Measurements from ENCODE around the gene ARSB.

ARSB gene

GRCh38 chr5:78985116-78985724, at the start of gene ARSB:
ARSB (minus strand) TSS chr5:78985310; CDS start chr5:78985248, 62 bp downstream.
- H3K27ac ChIP-seq (ENCODE audit: poor library complexity, severe bottlenecking), result peak within 1 kb of the TSS; percentile 85
- ATAC-seq (ENCODE audit: low read depth) (peak; percentile 40; the same call in 2 of the 3 replicates), DNase-seq (ENCODE audit: low spot score) (no peak)
- no peaks in the 10 kb centered on the region for H3K27me3 ChIP-seq (ENCODE audit: insufficient read depth, poor library complexity, severe bottlenecking)
- no peaks in the 10 kb centered on the region for H3K9me3 ChIP-seq (ENCODE audit: severe bottlenecking)
- no peaks in the 10 kb centered on the region for H3K36me3 ChIP-seq (ENCODE audit: low read depth)
- peak within 1 kb of the TSS; percentile 80 for H3K4me3 ChIP-seq (ENCODE audit: severe bottlenecking)
- peaks cover 13% of the 10 kb centered on the region for H3K4me1 ChIP-seq (ENCODE audit: insufficient read depth, poor library complexity, severe bottlenecking)
- no peak for TF ChIP-seq CTCF (IDR thresholded peaks at IDR 0.05; ENCODE audit: poor library complexity, severe bottlenecking)

DNA sequence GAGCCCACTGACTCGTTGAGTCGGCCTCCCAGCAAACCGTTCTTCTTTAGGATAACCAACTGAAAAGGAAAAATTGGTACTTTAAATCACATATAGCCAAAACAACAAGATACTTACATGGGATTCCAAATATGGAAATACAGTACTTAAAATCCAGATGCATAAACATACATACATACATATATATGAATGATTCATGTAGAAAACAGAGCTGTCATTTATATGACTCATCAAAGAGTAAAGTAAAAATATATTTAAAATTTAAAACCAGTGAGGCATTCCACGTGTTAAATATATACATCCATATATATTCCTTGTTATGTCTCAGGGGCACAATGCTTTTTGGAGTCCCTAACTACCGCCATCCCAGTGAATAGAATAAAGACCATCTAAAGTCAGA, 47.7 kb upstream of the ARSB start:
- Histone ChIP-seq H3K36me3 (ENCODE audit: low read depth) (no peaks in the 10 kb centered on the region), H3K9me3 (ENCODE audit: severe bottlenecking) (no peaks in the 10 kb centered on the region), H3K4me1 (ENCODE audit: insufficient read depth, poor library complexity, severe bottlenecking) (no peaks in the 10 kb centered on the region), H3K4me3 (ENCODE audit: severe bottlenecking) (no peak overlapping the region), H3K27ac (ENCODE audit: poor library complexity, severe bottlenecking) (no peak overlapping the region), H3K27me3 (ENCODE audit: insufficient read depth, poor library complexity, severe bottlenecking) (no peaks in the 10 kb centered on the region)
- DNase-seq (ENCODE audit: low spot score) (no peak), ATAC-seq (ENCODE audit: low read depth) (no peak)
- TF ChIP-seq CTCF (IDR thresholded peaks at IDR 0.05; ENCODE audit: poor library complexity, severe bottlenecking), result no peak

DNA sequence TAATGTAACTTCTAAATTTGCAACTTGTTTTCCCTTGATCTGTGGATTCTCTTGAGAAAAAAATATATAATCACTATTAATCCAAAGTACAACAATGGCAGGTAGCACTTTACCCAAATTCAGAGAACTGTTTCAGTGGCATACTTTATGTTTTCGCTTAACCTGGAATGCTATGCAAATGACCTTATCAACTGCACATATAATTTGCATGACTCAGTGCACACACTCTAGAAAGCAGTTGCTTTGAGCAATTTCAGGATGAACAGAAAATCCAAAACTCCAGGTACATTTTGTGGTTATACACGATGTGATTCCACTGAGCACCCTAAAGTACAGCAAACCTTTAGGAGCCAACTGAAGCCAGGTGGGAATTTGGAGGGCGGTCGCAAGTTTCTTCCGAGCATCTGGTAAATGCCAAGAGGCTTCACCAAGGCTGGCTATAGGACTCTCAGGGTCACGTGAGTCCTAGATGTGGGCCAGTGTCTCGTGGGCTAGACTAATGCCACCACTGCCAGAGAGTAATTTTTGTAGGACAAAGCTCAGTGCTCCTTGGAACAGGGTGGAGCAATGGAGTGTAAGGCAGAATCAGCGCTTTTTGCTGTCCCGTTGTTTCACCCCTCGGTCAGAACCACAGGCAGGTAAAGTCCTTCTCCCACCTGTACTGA, 47.1 kb upstream of the ARSB start:
- no peak for TF ChIP-seq CTCF (IDR thresholded peaks at IDR 0.05; ENCODE audit: poor library complexity, severe bottlenecking)
- Histone ChIP-seq H3K27ac (ENCODE audit: poor library complexity, severe bottlenecking) (no peak overlapping the region), H3K27me3 (ENCODE audit: insufficient read depth, poor library complexity, severe bottlenecking) (no peaks in the 10 kb centered on the region), H3K36me3 (ENCODE audit: low read depth) (no peaks in the 10 kb centered on the region), H3K9me3 (ENCODE audit: severe bottlenecking) (no peaks in the 10 kb centered on the region), H3K4me3 (ENCODE audit: severe bottlenecking) (no peak overlapping the region), H3K4me1 (ENCODE audit: insufficient read depth, poor library complexity, severe bottlenecking) (no peaks in the 10 kb centered on the region)
- ATAC-seq (ENCODE audit: low read depth) (0 out of 3 replicates have a peak, but pooled peaks have one; percentile 41), DNase-seq (ENCODE audit: low spot score) (no peak)

DNA sequence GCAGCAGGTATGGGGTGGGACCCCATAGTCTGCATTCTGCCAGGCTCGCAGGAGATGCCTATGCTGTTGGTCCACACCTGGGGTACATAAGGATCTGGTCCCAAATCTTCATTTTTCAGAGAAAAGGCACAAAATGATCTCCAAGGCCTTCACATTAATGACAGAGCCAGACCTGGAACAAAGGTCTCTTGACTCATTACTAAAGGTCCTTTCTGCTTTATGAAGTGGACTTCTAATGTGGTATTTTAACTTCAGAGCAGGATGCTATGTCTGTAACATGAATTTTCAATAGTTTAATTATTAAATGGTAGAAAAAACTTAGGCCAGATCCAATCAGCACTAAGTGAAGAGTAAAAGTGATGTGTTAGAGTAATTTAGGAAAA, 46.4 kb upstream of the ARSB start:
- Histone ChIP-seq H3K9me3 (ENCODE audit: severe bottlenecking) (no peaks in the 10 kb centered on the region), H3K27ac (ENCODE audit: poor library complexity, severe bottlenecking) (no peak overlapping the region), H3K27me3 (ENCODE audit: insufficient read depth, poor library complexity, severe bottlenecking) (no peaks in the 10 kb centered on the region), H3K4me1 (ENCODE audit: insufficient read depth, poor library complexity, severe bottlenecking) (no peaks in the 10 kb centered on the region), H3K36me3 (ENCODE audit: low read depth) (no peaks in the 10 kb centered on the region), H3K4me3 (ENCODE audit: severe bottlenecking) (no peak overlapping the region)
- DNase-seq (ENCODE audit: low spot score) (no peak), ATAC-seq (ENCODE audit: low read depth) (no peak)
- no peak for TF ChIP-seq CTCF (IDR thresholded peaks at IDR 0.05; ENCODE audit: poor library complexity, severe bottlenecking)

All from RWPE2 (cell line).